DMS53 (cell line): ENCODE results near the gene PBX2.
A peak's percentile ranks its signal among the peaks of the same experiment; 100 is the strongest.
"Not testable (repeated sequence)": the region's sequence is repeated elsewhere in the genome, so short reads cannot be mapped to it uniquely, and the experiment has no call there.

Experiments
- DNase-seq: peaks from one replicate; lab custom pipeline; 2025; lab: John Stamatoyannopoulos, UW

The PBX2 gene

DNA sequence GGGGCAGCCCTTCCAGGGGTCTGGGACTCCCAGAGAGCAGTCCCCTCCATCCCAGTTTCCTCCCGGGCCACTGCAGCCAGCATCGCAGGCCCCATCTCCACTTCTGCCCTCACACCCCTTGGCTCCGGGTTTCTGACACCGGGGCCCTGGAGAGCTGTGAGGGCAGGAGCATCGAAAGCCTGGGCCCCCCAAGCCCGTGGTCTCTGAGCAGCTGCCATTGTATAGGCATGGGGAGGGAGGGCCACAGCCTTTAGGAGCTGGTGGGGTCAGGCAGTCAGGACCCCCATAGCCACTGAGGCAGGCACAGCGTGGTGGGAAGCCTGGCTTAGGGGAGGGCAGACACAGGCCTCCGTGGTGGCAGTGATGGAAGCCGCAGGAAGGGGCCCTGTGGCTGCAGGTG lies 12.2 kb upstream of the PBX2 start:
- no peak for DNase-seq

GRCh38 chr6:32200711-32201475 lies 10.9 kb upstream of the PBX2 start:
- DNase-seq, result no peak

DNA sequence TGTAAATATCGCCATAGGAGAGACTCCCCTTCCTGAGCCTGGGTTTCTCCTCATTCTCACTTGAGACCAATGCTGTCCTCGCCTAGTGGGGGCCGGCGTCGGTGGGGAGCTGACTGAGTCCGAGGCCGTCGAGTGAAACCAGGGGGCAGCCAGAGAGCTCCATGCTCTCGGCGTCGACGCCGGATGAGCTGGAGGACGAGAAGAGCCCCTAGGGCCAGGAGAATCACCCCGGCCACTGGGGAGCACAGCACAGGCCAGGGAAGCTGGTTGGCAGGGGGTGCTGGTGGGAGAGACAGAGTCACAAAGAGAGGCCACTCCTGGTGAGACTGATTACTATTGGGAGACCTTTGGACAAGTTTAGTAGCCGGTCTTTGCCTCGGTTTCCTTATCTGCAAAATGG lies 8.9 kb upstream of the PBX2 start:
- no peak for DNase-seq

DNA sequence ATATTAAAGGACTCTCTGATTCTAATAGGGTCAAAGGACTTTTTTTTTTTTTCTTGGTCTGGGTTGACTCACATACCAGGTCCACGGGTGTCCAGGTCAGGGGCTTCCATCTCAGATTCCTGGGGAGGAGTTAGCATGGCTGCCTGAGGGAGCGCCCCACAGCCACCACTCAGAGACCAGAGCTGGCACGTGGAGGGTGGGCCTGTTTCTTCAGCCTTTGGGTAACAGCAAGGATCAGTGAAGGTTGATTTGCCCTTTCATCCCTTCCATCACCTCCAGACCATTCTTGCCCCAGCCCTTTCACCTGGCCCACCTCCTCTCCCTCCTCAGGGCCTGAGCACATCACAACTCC lies 8.3 kb upstream of the PBX2 start:
- no peak for DNase-seq

DNA sequence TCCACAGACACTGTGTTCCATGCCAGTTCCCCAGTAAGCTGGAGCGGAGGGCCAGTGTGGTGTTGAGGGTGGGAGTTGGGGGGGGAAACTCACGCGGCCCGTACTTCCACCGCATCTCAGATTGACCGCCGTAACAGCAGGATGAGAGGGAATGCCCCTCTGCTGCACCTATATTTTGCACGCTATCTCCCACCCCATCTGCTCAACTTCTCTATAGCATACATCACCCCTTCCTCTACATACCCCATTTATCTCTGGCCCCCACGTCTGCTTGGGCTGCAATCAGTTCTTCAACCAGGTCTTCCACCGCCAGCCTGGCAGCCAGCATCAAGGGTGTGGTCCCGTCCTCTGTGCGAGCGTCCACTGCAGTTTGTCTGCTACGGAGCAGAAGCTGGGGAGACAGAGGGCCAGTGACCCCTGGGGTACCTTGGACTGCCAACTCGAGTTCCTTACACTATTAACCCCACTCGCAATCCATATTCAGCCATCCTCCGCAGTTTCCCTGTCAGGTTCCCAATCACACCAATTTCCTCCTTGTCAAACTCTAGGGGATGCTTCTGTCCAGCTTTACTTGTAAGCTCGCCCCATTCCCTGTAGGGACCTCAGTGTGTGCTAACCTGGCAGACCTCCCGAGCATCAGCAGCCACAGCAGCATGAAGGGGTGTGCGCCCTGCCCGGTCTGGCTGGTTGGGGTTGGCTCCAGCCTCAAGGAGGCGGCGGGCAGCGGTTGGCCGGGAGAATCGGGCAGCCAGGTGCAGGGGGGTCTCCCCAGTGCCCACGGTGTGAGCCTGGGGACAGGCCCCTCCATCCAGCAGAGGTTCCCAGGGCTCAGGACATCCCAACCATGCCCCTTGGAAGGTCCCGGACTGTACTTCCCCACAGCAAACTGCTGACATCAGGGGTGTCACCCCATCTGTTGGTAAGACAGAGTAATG lies 6.9 kb upstream of the PBX2 start:
- peak; percentile 66 for DNase-seq

DNA sequence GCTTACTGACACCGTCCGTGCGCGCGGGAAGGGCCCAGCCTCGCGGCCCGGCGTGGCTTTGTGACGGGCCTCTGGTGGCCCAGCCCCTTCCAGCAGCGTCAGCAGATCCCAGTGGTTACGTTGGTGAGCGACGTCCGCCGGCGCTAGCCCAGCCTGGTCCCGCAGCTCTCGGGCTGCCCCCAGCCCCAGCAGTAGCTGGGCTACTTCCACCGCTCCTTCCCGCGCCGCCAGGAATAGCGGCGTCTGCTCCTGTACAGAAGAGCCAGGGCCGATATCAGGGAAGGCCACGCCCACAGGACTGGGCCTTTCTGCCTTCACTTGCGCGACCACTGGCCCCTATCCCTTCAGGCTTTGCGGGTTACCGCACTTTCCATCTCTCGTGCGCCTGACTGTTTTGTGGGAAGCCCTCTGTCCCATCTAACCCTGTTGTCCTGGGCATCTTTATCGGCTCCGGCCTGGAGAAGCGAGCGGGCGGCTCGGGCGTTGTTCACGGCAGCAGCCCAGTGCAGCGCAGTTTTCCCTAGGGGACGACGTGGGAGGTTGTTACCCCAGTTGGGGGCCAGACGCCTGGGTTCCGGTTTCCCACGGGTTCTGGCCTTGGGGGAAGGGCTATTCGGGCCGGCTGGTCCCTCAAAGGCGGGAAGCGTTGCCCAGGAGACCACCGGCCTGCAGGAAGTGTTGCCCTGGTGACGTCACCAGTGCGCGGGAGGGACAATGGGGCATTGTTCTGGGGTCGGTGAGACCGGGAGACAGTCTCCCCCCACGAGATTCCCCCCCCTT lies 6.1 kb upstream of the PBX2 start:
- DNase-seq, result peak; percentile 91

DNA sequence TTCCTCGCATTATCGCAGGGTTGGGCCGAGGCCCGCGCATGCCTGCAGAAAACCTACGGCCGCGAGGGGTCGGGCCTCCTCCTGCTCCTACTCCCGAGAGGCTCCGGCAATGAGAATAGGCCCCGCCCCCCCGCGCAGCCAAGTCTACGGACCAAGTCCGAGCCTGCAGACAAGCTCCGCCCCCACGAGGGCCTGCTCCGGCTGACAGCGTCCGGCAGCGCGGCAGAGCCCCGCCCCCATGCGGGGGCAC lies 5.6 kb upstream of the PBX2 start:
- peak; percentile 100 for DNase-seq

DNA sequence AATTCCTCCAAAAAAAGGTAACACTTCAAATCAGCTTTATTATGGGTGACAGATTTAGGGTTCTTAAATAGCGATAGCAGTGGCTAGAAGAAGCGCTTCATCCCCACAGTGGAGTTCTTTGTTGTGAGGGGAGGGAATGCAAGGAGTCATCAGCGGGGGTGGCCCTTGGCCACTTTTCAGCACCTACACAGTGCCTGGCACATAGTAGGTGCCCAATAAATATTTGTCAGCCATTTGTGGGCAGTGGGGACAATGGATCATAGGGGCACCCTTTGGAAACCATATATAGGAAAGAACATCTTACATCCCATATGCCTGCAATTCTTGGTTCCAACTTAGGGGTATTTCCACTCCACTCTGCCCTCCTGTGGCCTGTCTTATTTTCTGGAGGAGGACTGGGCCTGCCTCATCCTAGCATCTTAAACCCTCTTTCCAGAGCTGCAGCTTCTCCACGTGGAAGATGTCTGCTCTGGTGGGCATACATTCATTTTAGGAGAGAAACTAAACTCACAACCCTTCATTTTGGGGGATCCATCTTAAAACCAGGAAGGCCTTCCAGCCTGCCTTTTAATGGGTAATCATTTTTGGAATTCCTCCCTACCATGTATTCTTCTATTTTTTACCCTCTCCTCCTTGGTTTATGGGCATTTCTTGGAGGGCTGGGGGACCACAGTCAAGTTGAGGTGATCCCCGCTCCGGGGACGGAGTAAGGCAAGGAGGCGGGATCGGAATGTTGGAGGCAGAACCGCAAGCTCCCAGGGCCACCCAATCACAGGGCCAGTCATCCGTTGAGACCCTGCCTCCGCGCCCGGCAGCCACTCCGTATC lies 5.0 kb upstream of the PBX2 start:
- DNase-seq, result peak; percentile 61

- no peak for DNase-seq
Observed at GRCh38 chr6:32194388-32194787, 4.4 kb upstream of the PBX2 start.

DNA sequence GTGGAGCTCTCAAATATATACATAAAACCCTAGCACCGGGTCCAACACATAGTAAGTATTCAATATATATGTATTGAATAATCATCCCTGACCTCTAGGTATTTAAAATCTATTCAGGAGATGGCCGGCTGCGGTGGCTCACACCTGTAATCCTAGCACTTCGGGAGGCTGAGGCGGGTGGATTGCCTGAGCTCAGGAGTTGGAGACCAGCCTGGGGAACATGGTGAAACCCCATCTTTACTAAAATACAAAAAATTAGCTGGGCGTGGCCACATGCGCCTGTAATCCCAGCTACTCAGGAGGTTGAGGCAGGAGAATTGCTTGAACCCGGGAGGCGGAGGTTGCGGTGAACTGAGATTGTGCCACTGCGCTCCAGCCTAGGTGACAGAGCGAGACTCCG lies 3.1 kb upstream of the PBX2 start:
- not testable (repeated sequence) for DNase-seq

GRCh38 chr6:32192608-32193039 lies 2.6 kb upstream of the PBX2 start, which contains the start of gene GPSM3:
Gene GPSM3, minus strand, starts transcription at chr6:32192643. Its CDS starts 130 bp downstream, at chr6:32192513.
- DNase-seq, result peak; percentile 35

- DNase-seq, result no peak
Observed at GRCh38 chr6:32191696-32192607, 1.9 kb upstream of the PBX2 start.

DNA sequence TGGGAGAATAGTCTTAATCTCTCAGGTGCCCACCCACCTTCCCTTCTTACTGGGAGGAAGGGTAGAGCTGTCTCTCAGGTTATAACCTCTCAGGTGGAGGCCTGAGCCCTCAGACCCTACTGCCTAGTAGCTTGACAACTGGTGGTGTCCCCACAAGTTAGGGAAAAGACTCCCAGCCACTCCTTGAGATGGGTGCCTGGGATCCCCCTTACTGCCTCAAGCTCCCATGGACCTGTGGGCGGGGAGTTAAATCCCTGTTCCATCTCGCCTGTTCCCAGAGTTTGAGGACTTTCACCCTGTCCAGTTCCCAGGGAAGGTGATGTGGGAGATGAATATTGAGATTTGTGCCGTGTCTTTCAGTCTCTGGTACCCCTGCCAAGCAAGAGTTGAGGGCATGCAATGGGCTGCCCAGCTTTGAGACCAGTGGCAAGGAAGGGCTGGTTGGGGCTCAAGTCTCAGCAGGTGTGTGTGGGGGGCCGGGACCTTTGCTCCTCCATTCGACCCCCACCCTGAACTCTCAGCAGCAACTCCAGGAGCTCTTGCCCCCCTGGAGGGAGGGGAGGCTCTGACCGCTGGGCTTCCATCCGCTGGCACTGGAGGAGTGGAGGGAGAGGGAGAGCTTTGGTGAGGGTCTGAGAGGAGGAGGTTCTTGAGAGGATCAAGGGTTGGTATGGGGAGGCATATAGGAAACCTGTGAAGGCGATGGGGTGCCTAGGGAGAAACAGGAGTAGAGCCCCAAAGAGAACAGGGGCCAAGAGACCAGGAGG lies 1.1 kb upstream of the PBX2 start:
- DNase-seq, result no peak

DNA sequence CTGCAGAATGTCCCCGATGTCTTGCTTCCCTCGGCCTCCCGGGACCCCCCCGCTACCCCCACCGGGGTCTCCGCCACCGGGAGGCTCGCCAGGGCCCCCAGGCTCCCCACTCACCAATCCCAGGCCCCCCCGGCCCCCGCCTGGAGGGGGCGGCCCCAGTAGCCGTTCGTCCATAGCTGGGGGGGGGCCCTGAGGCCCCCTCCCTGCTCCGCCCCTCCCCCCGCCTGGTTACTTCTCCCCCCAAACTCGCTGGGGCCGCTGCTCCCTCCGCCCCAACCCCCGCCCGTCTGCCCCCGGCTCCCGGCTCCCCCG lies 304 bp downstream of the PBX2 start:
- DNase-seq, result no peak

DNA sequence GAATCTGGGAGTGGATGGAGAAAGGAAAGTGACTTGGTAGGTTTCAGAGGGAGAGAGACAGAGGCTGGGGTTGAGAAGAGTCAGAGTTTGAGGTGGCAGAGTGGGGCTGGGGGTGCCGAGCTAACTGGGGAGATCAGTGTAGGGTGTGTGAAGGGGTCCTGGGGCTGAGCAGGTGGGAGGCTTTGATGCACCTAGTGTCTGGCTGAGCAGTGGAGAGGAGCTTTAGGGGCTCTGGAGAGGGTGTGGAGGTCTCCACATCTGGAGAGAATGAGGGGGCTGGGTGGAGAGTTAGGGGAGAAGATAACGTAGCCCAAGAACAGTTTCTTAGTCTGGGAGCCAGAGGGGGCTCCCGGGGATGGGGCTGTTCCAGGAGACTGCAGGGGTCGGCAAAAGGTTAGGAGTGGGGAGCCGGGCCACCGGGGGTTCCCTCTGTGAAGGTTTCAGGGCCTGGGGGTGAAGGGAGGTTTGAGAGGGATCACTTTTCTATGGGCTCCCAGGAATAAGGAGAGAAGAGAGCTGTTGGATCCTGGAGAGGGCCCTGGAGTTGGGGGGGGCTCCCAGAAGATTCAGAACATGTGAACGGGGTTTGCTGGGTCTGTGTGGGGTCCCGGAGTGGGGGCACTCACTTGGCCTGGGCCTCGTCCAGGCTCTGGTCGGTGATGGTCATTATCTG lies 797 bp downstream of the PBX2 start:
- DNase-seq, result no peak

DNA sequence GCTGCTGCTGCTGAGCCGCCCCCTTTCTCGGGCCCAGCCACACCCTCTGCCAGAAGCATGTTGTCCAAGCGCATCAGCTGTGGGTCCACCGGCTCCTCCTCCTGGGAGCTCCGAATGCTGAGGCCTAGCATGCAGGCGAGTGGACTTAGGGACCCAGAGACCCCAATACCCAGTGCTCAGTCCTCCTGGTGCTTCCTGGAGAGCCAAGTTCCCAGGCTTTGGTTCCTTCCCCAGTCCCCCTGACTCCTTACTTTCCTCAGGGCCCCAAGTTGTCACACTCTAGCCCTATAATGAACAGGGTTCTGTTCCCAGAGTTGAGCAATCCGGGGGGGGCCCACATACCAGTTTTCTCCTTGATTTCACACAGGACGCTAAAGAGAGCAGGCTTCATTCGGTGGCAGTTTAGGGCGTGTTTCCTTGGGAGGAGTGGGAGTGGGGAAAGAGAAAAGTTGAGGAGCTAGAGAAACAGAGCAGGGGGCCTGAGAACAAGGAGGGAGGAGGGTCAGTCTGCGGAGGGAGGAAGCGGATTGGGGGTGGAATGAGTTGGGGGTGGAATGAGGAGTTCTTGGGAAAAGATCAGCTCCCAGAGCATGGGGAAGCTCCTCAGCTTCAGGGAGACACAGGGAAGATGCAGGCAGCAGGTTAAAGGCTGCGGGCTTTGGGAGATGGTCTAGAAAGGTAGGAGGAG lies 1.5 kb downstream of the PBX2 start:
- no peak for DNase-seq

DNA sequence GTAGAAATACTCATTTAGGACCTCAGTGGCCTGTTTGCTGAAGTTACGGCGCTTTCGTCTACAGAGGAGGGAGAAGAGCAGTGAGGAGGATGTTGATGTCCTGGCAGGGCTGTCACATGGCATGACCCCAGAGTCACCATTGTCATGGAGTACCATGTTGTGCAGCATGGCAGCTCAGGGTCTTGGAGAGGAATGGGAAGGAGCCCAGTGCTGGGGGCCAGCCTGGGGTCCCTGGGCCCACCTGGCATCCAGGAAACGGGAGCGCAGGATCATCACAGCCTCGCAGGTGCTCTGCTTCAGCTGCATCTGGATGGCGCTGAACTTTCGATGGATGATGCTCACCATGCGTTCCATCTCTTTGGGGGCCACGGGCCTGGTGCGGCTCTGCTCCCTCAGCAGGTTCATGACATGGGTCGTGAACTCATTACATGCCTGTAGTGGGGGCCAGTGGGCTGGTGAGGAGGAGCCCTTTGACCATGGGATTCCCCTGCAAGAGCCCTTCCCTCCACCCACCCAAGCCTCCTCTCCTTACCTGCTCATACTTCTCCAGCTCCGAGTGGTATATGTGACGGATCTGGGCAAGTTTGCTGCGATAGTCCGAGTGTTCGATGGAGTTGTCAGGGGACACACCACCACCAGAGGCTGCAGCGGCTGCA lies 2.1 kb downstream of the PBX2 start:
- DNase-seq, result not testable (repeated sequence)

DNA sequence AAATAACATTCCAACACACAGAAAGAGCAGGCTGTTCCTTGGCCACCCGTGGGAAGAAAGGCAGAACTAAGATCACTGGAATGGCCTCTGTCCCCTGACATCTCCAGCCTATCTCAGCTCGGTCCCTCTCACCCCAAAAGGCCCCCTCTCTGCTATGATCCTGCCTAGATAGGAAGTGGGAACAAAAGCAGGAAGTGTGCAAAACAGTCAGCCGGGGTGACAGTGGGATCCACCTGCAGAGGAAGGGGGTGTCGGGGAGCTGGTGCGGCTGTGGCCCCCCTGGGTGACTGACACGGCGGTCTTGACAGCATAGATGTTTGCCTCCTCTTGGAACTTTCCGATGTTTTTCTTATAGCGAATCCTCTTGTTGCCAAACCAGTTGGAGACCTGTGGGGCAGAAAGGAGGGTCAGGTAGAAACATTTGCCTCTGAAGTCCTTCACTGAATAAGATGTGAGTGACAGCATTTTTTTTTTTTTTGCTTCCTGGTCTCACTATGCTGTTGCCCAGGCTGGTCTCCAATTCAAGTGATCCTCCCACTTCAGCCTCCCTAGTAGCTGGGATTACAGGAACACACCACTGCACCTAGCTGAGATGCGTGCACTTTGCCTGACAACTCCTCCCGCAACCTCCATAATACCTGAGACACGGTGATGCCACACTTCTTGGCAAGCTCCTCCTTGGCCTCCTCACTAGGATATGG lies 2.8 kb downstream of the PBX2 start:
- peak; percentile 36 for DNase-seq
